Heart right ventricle (tissue), 16 donors: Measurements from ENCODE around the gene RTCB. TPM values are rescaled to one million over a fixed set of nuclear protein-coding genes. Genes with fewer than 3 reads are reported as not detected.
"Not testable (repeated sequence)": the region's sequence is repeated elsewhere in the genome, so short reads cannot be mapped to it uniquely, and the experiment has no call there.

ENCODE experiments used
- ATAC-seq, 8 donors: fragments of 200-7000 bp; cut with Tn5 transposase; one replicate each; pipeline ENCODE4 v1.9.1; 2020; ENCODE audit warnings: mild to moderate bottlenecking in 8 of 8, moderate library complexity in 8 of 8, moderate number of reproducible peaks in 1 of 8
- DNase-seq, 2 donors: peaks; one replicate each; pipeline ENCODE4 v3.0.0-alpha.2; 2020
- H3K27ac ChIP-seq, 10 donors: fragments of 200-600 bp; sonication (generic) in 2 of 10; one replicate each; pipeline versions ENCODE4 v1.5.0 to v1.8.0; 2020 to 2022; ENCODE audit warnings: mild to moderate bottlenecking in 3 of 10
- H3K27me3 ChIP-seq, 7 donors: fragments of 200-600 bp; one replicate each; pipeline ENCODE4 v1.8.0; 2021 to 2022; ENCODE audit warnings: mild to moderate bottlenecking in 2 of 7
- H3K36me3 ChIP-seq, 9 donors: fragments of 200-600 bp; sonication (generic) in 1 of 9; one replicate each; pipeline versions ENCODE4 v1.5.0 to v1.8.0; 2020 to 2022; ENCODE audit warnings: mild to moderate bottlenecking in 2 of 9
- H3K4me1 ChIP-seq, 9 donors: fragments of 200-600 bp; sonication (generic) in 1 of 9; one replicate each; pipeline versions ENCODE4 v1.5.0 to v1.8.0; 2020 to 2022; ENCODE audit warnings: mild to moderate bottlenecking in 4 of 9
- H3K4me3 ChIP-seq, 10 donors: fragments of 200-600 bp; sonication (generic) in 2 of 10; one replicate each; pipeline versions ENCODE4 v1.5.0 to v1.8.0; 2020 to 2022; ENCODE audit warnings: mild to moderate bottlenecking in 7 of 10, moderate library complexity in 2 of 10
- H3K9me3 ChIP-seq, 11 donors: fragments of 200-600 bp in 10 of 11; sonication (generic) in 2 of 11; one replicate each; pipeline versions ENCODE4 v1.5.0 to v1.8.0; 2013 to 2022; ENCODE audit warnings: mild to moderate bottlenecking in 2 of 11, control low read depth in 1 of 11, moderate library complexity in 1 of 11
- CTCF ChIP-seq, 9 donors: fragments of 200-600 bp; sonication (generic) in 2 of 9; IDR thresholded peaks; one replicate each; pipeline versions ENCODE4 v1.5.0 to v1.8.0; 2021 to 2022; ENCODE audit warnings: antibody characterized with exemption in 9 of 9, mild to moderate bottlenecking in 5 of 9, moderate library complexity in 1 of 9
- WGBS, 2 donors: extraction: QIAGEN DNeasy Blood & Tissue Kit; methylation state at CpG; one replicate each; pipeline ENCODE4 v1.1.7; 2013; ENCODE audit warnings: inconsistent platforms in 1 of 2; 5-methylcytosine and 5-hydroxymethylcytosine counted together
- intact Hi-C, 10 donors: fragments of 100-400 bp; cut with DNase I; formaldehyde crosslinking; loops; one replicate each; pipeline versions ENCODE4 v1.11.1 to v1.14.2; 2022
- polyA plus RNA-seq, 2 donors: library from polyadenylated mRNA; stranded (reverse); fragments of 200-250 nt; gene quantifications; one replicate each; pipeline ENCODE4 v1.2.3, GENCODE V29; 2013
- total RNA-seq, 10 donors: library from RNA; stranded (reverse); fragmentation: NEBNext Ultra II Directional in 3 of 10; extraction: Animal tissue kit (Norgen Biotek cat#: 25700) in 3 of 10; gene quantifications; one replicate each; pipeline versions ENCODE4 v1.2.1 to v1.2.4, GENCODE V29; 2021 to 2023
- donor health status: Arrhythmogenic right ventricular cardiomyopathy.
- donor health status: ischemic (EF 13 %, LVEDD 7.1; RV severe dilation, severe dysfunction).
- donor health status: healthy with polysubstance abuse.
- donor health status: DM: no; HTN: yes; CAD: no.
- donor health status: DM: no; HTN: no; CAD: no.
- donor health status: ischemic (EF 25% LVEDD 6.9; RV normal size, moderate dysfunction).
- donor health status: ischemic (EF 25% LVEDD 5.7; RV mildly dilated, moderate dysfunction).
- donor health status: healthy.
- donor health status: DM: yes; HTN: yes; CAD: no.
- donor health status: Ischemic cardiomyopathy.
- donor health status: ischemic (EF 35%, LVEDD 5.7; RV mildly dilated, moderate dysfunction).
- donor health status: nonischemic (EF 11% LVEDD 7.7; RV severe dilation, severe dysfunction).
- donor health status: DM: yes; HTN: yes; CAD: no.
- donor health status: PGD.
- donor health status: ischemic (EF 29% LVEDD 5.4; RV normal size, mild dysfunction).
- donor health status: nonischemic (EF 23%, LVEDD 6.1; RV moderate dilation, normal function).

RTCB gene
- total and polyA plus RNA-seq, 12 donors: 15.6 to 75.3 (median 47.0) TPM

GRCh38 chr22:32352681-32353080 is 59.4 kb downstream of the RTCB start:
- no peak overlapping the region for H3K4me3 ChIP-seq
- no peaks in the 10 kb centered on the region for H3K4me1 ChIP-seq
- DNase-seq (no peak), ATAC-seq (no peak)
- intact Hi-C loops: loop anchor here in 1 of 10 donors (5.0 kb wide), 1 partner anchor 50 kb away; no protein-coding TSS in a partner anchor
- no peaks in the 10 kb centered on the region for H3K36me3 ChIP-seq
- 93 to 98% methylated on average over 14 of the region's 14 CpGs for WGBS, 2 donors
- H3K27ac ChIP-seq: no peak overlapping the region
- TF ChIP-seq CTCF (IDR thresholded peaks at IDR 0.05): no peak
- H3K9me3 ChIP-seq: no peaks in the 10 kb centered on the region
- H3K27me3 ChIP-seq: no peaks in the 10 kb centered on the region

GRCh38 chr22:32351875-32352274 is 60.2 kb downstream of the RTCB start:
- intact Hi-C loops: loop anchor here in 1 of 10 donors (5.0 kb wide), 1 partner anchor 50 kb away; no protein-coding TSS in a partner anchor
- not testable (repeated sequence) for H3K27me3 ChIP-seq, H3K36me3 ChIP-seq, H3K9me3 ChIP-seq, DNase-seq, H3K4me1 ChIP-seq, H3K27ac ChIP-seq, ATAC-seq, H3K4me3 ChIP-seq
- WGBS, 2 donors: 97% methylated on average over 1 of the region's 1 CpG

GRCh38 chr22:32348031-32348611 is 63.9 kb downstream of the RTCB start:
- Histone ChIP-seq H3K27ac (no peak overlapping the region), H3K4me3 (no peak overlapping the region), H3K36me3 (no peaks in the 10 kb centered on the region), H3K9me3 (peaks cover 0 to 3% (median 0%) of the 10 kb centered on the region in 11 donors), H3K4me1 (no peaks in the 10 kb centered on the region), H3K27me3 (peaks cover 0 to 23% (median 0%) of the 10 kb centered on the region in 7 donors)
- ATAC-seq (no peak), DNase-seq (no peak)
- 75 to 79% methylated on average over 6 of the region's 6 CpGs for WGBS, 2 donors
- no peak for TF ChIP-seq CTCF (IDR thresholded peaks at IDR 0.05)
- intact Hi-C loops: no loop called here

GRCh38 chr22:32343941-32344340 is 68.1 kb downstream of the RTCB start:
- H3K36me3 ChIP-seq: no peaks in the 10 kb centered on the region
- peaks cover 0 to 3% (median 0%) of the 10 kb centered on the region in 11 donors for H3K9me3 ChIP-seq
- TF ChIP-seq CTCF (IDR thresholded peaks at IDR 0.05): no peak
- H3K4me3 ChIP-seq: no peak overlapping the region
- intact Hi-C loops: no loop called here
- ATAC-seq (no peak), DNase-seq (no peak)
- peaks cover 0 to 29% (median 21%) of the 10 kb centered on the region in 7 donors for H3K27me3 ChIP-seq
- WGBS, 2 donors: 65 to 80% methylated on average over 5 of the region's 5 CpGs
- H3K27ac ChIP-seq: no peak overlapping the region
- H3K4me1 ChIP-seq: no peaks in the 10 kb centered on the region

- ATAC-seq (no peak), DNase-seq (no peak)
- no peak overlapping the region for H3K4me3 ChIP-seq
- no peak for TF ChIP-seq CTCF (IDR thresholded peaks at IDR 0.05)
- peaks cover 0 to 29% (median 21%) of the 10 kb centered on the region in 7 donors for H3K27me3 ChIP-seq
- 80 to 82% methylated on average over 2 of the region's 2 CpGs for WGBS, 2 donors
- no peak overlapping the region for H3K27ac ChIP-seq
- no peaks in the 10 kb centered on the region for H3K4me1 ChIP-seq
- peaks cover 0 to 3% (median 0%) of the 10 kb centered on the region in 11 donors for H3K9me3 ChIP-seq
- H3K36me3 ChIP-seq: no peaks in the 10 kb centered on the region
- intact Hi-C loops: no loop called here
Measured at GRCh38 chr22:32342977-32343376, 69.1 kb downstream of the RTCB start.
